ENCODE measurements around the gene NKG7.
A peak's percentile ranks its signal among the peaks of the same experiment; 100 is the strongest.

NKG7 gene

DNA sequence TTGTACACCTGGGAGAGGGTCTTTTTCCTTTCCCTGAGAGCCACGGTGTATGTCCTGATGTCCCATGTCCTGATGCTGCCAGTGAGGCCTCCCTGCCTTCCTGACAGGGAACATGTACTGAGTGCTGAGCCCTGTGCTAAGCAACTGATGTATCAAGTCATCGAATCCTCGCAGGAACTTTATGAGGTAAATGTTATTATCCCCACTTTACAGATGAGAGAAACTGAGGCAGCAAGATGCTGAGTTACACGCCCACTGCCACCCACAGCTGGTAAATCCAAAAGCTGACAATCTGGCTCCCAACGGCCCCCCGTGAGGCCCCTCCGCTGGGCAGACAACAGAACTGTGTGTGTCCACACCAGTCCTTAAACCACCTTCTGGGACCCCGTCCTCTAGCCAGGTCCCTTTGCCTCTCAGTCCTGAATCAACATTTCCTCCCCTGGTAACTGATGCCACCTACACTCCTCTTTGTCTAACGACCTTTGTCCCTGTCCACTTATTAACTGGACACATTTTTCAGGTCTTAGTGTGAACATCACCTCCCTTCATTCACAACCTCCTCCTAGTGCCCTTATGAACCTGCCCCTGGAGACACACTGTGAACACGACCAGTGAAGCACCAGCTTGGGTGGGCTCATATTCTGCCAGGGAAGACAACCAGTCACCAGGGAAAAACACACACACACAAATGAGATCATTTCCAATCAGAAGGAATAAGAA, 25.1 kb downstream of the NKG7 start:
- Histone ChIP-seq H3K4me2 (ENCODE audit: insufficient read depth, low read length, poor library complexity, severe bottlenecking) (no peak overlapping the region), H2AK5ac (ENCODE audit: low read depth, low read length) (peak overlapping the region; percentile 42), H3K4ac (ENCODE audit: low read length) (no peak overlapping the region), H3K23ac (ENCODE audit: low read depth, low read length, poor library complexity) (peak overlapping the region; percentile 69), H4K91ac (ENCODE audit: low read depth, low read length, poor library complexity) (no peak overlapping the region), H2BK120ac (ENCODE audit: low read depth, low read length) (no peak overlapping the region), H3K4me3 (ENCODE audit: low read length in 2 of 2) (no peak overlapping the region), H3K36me3 (replicated peaks in 1 of 2; ENCODE audit: control insufficient read depth in 2 of 2, insufficient read depth in 2 of 2, low read length in 2 of 2) (peaks cover 2 to 6% of the 10 kb centered on the region in 2 donors), H2BK5ac (ENCODE audit: low read length) (no peak overlapping the region), H3K27ac (replicated peaks; ENCODE audit: low read length) (no peak overlapping the region), H3K27me3 (ENCODE audit: control insufficient read depth in 3 of 3, insufficient read depth in 3 of 3, low read depth in 1 of 3, low read length in 3 of 3) (peaks cover 0 to 4% (median 0%) of the 10 kb centered on the region in 3 experiments), H3K9ac (ENCODE audit: low read depth, low read length, poor library complexity) (peak overlapping the region; percentile 1), H3K14ac (ENCODE audit: low read length) (no peak overlapping the region), H2BK12ac (ENCODE audit: low read length) (no peak overlapping the region), H3K9me3 (replicated peaks in 1 of 2; ENCODE audit: control insufficient read depth in 2 of 2, insufficient read depth in 1 of 2, low read depth in 1 of 2, low read length in 2 of 2) (no peaks in the 10 kb centered on the region), H2BK15ac (ENCODE audit: low read length) (no peak overlapping the region), H3K4me1 (ENCODE audit: control insufficient read depth in 2 of 2, insufficient read depth in 1 of 2, low read depth in 1 of 2, low read length in 2 of 2) (no peaks in the 10 kb centered on the region), H2AFZ (ENCODE audit: low read length) (no peak overlapping the region), H3K79me1 (ENCODE audit: low read depth, low read length) (no peaks in the 10 kb centered on the region), H3K18ac (ENCODE audit: low read length) (no peak overlapping the region), H4K8ac (ENCODE audit: low read depth, low read length) (no peak overlapping the region)
- DNase-seq (ENCODE audit: low spot score) = no peak
- no CpG with 5 or more reads among the region's 10 CpGs for WGBS, 2 donors (ENCODE audit: extremely low coverage in 2 of 2, insufficient read length in 2 of 2, insufficient replicate concordance in 1 of 2)

DNA sequence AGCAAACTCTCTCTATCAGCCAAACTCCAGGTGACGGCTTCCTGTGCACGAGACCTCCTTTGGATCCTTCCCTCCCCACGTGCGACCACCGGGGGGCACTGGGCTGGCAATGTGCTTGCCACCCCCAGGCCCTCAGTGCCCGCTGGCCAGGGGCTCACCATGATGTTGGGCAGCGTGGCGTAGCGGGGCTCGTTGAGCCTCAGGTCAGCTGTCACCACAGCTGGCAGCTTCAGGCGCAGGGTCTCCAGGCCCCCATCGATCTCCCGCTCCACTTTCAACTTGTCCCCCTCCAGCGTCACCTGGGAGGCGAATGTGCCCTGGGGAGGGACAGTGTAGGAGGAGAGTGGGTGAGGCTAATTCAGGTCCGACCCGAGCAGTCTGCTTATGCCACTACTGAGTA, 25.7 kb downstream of the NKG7 start:
- Histone ChIP-seq H3K14ac (ENCODE audit: low read length) (no peak overlapping the region), H3K9ac (ENCODE audit: low read depth, low read length, poor library complexity) (peak overlapping the region; percentile 1), H3K36me3 (replicated peaks in 1 of 2; ENCODE audit: control insufficient read depth in 2 of 2, insufficient read depth in 2 of 2, low read length in 2 of 2) (peaks cover 2 to 6% of the 10 kb centered on the region in 2 donors)

DNA sequence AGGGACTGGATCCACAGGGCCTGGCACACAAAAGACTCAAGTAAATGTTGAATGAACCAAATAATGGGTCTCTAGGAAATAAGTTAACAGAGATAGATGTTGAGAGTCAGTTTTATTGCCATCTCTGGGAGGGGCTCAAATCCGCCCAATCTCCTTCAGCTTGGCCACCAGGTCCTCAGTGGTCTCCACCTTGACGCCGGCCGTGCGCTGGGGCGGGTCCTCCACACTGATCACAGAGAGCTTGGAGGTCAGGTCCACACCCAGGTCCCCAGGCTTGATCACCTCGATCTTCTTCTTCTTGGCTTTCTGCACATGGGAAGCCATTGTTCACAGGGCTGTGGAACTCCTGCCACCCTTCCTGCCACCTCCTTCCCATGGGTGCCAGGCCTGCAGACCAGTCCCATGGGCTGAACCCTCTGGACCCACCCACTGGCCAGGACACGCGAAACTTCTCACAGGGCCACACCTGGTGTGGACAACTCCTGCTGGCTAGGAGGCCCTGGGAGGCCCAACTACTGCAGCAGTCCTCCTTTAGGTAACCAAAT, 27.3 kb downstream of the NKG7 start:
- peaks cover 2% of the 10 kb centered on the region for H3K79me1 ChIP-seq (ENCODE audit: low read depth, low read length)
- no peak overlapping the region for H4K91ac ChIP-seq (ENCODE audit: low read depth, low read length, poor library complexity)
- no peak overlapping the region for H3K4me2 ChIP-seq (ENCODE audit: insufficient read depth, low read length, poor library complexity, severe bottlenecking)
- no peak for DNase-seq (ENCODE audit: low spot score)
- no peaks in the 10 kb centered on the region for H3K9me3 ChIP-seq (replicated peaks in 1 of 2; ENCODE audit: control insufficient read depth in 2 of 2, insufficient read depth in 1 of 2, low read depth in 1 of 2, low read length in 2 of 2)
- no peak overlapping the region for H3K18ac ChIP-seq (ENCODE audit: low read length)
- H2BK120ac ChIP-seq (ENCODE audit: low read depth, low read length) = no peak overlapping the region
- no peak overlapping the region for H2AFZ ChIP-seq (ENCODE audit: low read length)
- no peak overlapping the region for H3K23ac ChIP-seq (ENCODE audit: low read depth, low read length, poor library complexity)
- no peak overlapping the region for H2BK12ac ChIP-seq (ENCODE audit: low read length)
- H3K9ac ChIP-seq (ENCODE audit: low read depth, low read length, poor library complexity) = no peak overlapping the region
- H3K4ac ChIP-seq (ENCODE audit: low read length) = no peak overlapping the region
- peaks cover 0 to 6% of the 10 kb centered on the region in 2 donors for H3K36me3 ChIP-seq (replicated peaks in 1 of 2; ENCODE audit: control insufficient read depth in 2 of 2, insufficient read depth in 2 of 2, low read length in 2 of 2)
- no peak overlapping the region for H3K14ac ChIP-seq (ENCODE audit: low read length)
- peaks cover 0 to 5% of the 10 kb centered on the region in 2 donors for H3K4me1 ChIP-seq (ENCODE audit: control insufficient read depth in 2 of 2, insufficient read depth in 1 of 2, low read depth in 1 of 2, low read length in 2 of 2)
- H2BK15ac ChIP-seq (ENCODE audit: low read length) = no peak overlapping the region
- H3K4me3 ChIP-seq (ENCODE audit: low read length in 2 of 2) = no peak overlapping the region
- H4K8ac ChIP-seq (ENCODE audit: low read depth, low read length) = no peak overlapping the region
- no peak overlapping the region for H2AK5ac ChIP-seq (ENCODE audit: low read depth, low read length)
- no peak overlapping the region for H3K27ac ChIP-seq (replicated peaks; ENCODE audit: low read length)
- no CpG with 5 or more reads among the region's 9 CpGs for WGBS, 2 donors (ENCODE audit: extremely low coverage in 2 of 2, insufficient read length in 2 of 2, insufficient replicate concordance in 1 of 2)
- H2BK5ac ChIP-seq (ENCODE audit: low read length) = no peak overlapping the region
- peaks cover 0 to 19% (median 7%) of the 10 kb centered on the region in 3 experiments for H3K27me3 ChIP-seq (ENCODE audit: control insufficient read depth in 3 of 3, insufficient read depth in 3 of 3, low read depth in 1 of 3, low read length in 3 of 3)

More for the DNA sequence above, 25.7 kb downstream of the NKG7 start:
- WGBS, 2 donors (ENCODE audit: extremely low coverage in 2 of 2, insufficient read length in 2 of 2, insufficient replicate concordance in 1 of 2) = no CpG with 5 or more reads among the region's 17 CpGs
- Histone ChIP-seq H3K4ac (ENCODE audit: low read length) (no peak overlapping the region), H2BK5ac (ENCODE audit: low read length) (no peak overlapping the region), H3K27ac (replicated peaks; ENCODE audit: low read length) (no peak overlapping the region), H4K8ac (ENCODE audit: low read depth, low read length) (no peak overlapping the region), H2AFZ (ENCODE audit: low read length) (no peak overlapping the region), H2BK12ac (ENCODE audit: low read length) (no peak overlapping the region), H3K4me1 (ENCODE audit: control insufficient read depth in 2 of 2, insufficient read depth in 1 of 2, low read depth in 1 of 2, low read length in 2 of 2) (no peaks in the 10 kb centered on the region), H3K27me3 (ENCODE audit: control insufficient read depth in 3 of 3, insufficient read depth in 3 of 3, low read depth in 1 of 3, low read length in 3 of 3) (peaks cover 0 to 8% (median 0%) of the 10 kb centered on the region in 3 experiments), H4K91ac (ENCODE audit: low read depth, low read length, poor library complexity) (no peak overlapping the region), H2AK5ac (ENCODE audit: low read depth, low read length) (peak overlapping the region; percentile 42), H3K9me3 (replicated peaks in 1 of 2; ENCODE audit: control insufficient read depth in 2 of 2, insufficient read depth in 1 of 2, low read depth in 1 of 2, low read length in 2 of 2) (no peaks in the 10 kb centered on the region), H3K18ac (ENCODE audit: low read length) (no peak overlapping the region), H2BK120ac (ENCODE audit: low read depth, low read length) (no peak overlapping the region), H3K79me1 (ENCODE audit: low read depth, low read length) (no peaks in the 10 kb centered on the region), H3K23ac (ENCODE audit: low read depth, low read length, poor library complexity) (peak overlapping the region; percentile 69), H3K4me3 (ENCODE audit: low read length in 2 of 2) (no peak overlapping the region), H2BK15ac (ENCODE audit: low read length) (no peak overlapping the region), H3K4me2 (ENCODE audit: insufficient read depth, low read length, poor library complexity, severe bottlenecking) (no peak overlapping the region)
- DNase-seq (ENCODE audit: low spot score) = no peak

Measured in neuronal stem cell (in vitro differentiated cells).